Tibial artery (tissue), 4 donors: Measurements from ENCODE around the gene MYH15.
"Not testable (repeated sequence)": the region's sequence is repeated elsewhere in the genome, so short reads cannot be mapped to it uniquely, and the experiment has no call there.

ENCODE experiments used
- DNase-seq, 2 donors: peaks; one replicate each; pipeline ENCODE4 v3.0.0-alpha.2; 2019
- H3K27ac ChIP-seq, 2 donors: fragments of 200-600 bp; sonication (generic) in 1 of 2; 1 replicate in 1 of 2; 2 replicates in 1 of 2; pipeline ENCODE4 v1.5.1; 2018 to 2019; ENCODE audit warnings: mild to moderate bottlenecking in 1 of 2
- H3K27me3 ChIP-seq, 2 donors: fragments of 200-600 bp; sonication (generic) in 1 of 2; one replicate each; pipeline versions ENCODE4 v1.5.1 to v1.6.0; 2016 to 2019
- H3K36me3 ChIP-seq, 3 donors: fragments of 200-600 bp; sonication (generic) in 2 of 3; one replicate each; pipeline ENCODE4 v1.5.1; 2016 to 2019; ENCODE audit warnings: mild to moderate bottlenecking in 2 of 3
- H3K4me1 ChIP-seq, 4 donors: fragments of 200-600 bp; sonication (generic) in 2 of 4; 1 replicate in 3 of 4; 2 replicates in 1 of 4; pipeline ENCODE4 v1.5.1; 2016 to 2019
- H3K4me3 ChIP-seq, 2 donors: fragments of 200-600 bp; sonication (generic) in 1 of 2; 1 replicate in 1 of 2; 2 replicates in 1 of 2; pipeline ENCODE4 v1.5.1; 2018 to 2019; ENCODE audit warnings: mild to moderate bottlenecking in 2 of 2
- H3K9me3 ChIP-seq, 3 donors: fragments of 200-600 bp; sonication (generic) in 1 of 3; one replicate each; pipeline ENCODE4 v1.5.1; 2016 to 2019
- CTCF ChIP-seq, 2 experiments: fragments of 200-600 bp in 1 of 2; fragments of 450-650 bp in 1 of 2; IDR thresholded peaks; one replicate each; pipeline ENCODE4 v1.5.1; 2017 to 2019; ENCODE audit warnings: antibody characterized with exemption in 2 of 2, mild to moderate bottlenecking in 1 of 2, moderate library complexity in 1 of 2
- intact Hi-C: fragments of 100-400 bp; cut with DNase I; formaldehyde crosslinking; loops from one replicate; pipeline ENCODE4 v1.15.0; 2023; ENCODE audit warnings: low total_unique reads

MYH15 gene

GRCh38 chr3:108381529-108382140, 128.8 kb downstream of the MYH15 start:
- no peaks in the 10 kb centered on the region for H3K36me3 ChIP-seq
- TF ChIP-seq CTCF (IDR thresholded peaks at IDR 0.05) = no peak

GRCh38 chr3:108380128-108380795, 130.1 kb downstream of the MYH15 start:
- Histone ChIP-seq H3K36me3 (no peaks in the 10 kb centered on the region), H3K4me3 (no peak overlapping the region), H3K4me1 (no peaks in the 10 kb centered on the region), H3K27ac (no peak overlapping the region), H3K9me3 (no peaks in the 10 kb centered on the region), H3K27me3 (no peaks in the 10 kb centered on the region)
- TF ChIP-seq CTCF (IDR thresholded peaks at IDR 0.05) = no peak
- intact Hi-C loops = no loop called here
- DNase-seq = no peak

More at GRCh38 chr3:108381529-108382140, 128.8 kb downstream of the MYH15 start:
- DNase-seq = no peak
- no peaks in the 10 kb centered on the region for H3K27me3 ChIP-seq
- intact Hi-C loops = no loop called here
- H3K4me3 ChIP-seq = no peak overlapping the region
- H3K4me1 ChIP-seq = no peaks in the 10 kb centered on the region
- no peaks in the 10 kb centered on the region for H3K9me3 ChIP-seq
- H3K27ac ChIP-seq = no peak overlapping the region

- H3K36me3 ChIP-seq, H3K4me1 ChIP-seq, H3K27me3 ChIP-seq, H3K4me3 ChIP-seq, DNase-seq, H3K9me3 ChIP-seq, intact Hi-C loops, H3K27ac ChIP-seq: not testable (repeated sequence)
Measured at GRCh38 chr3:108378952-108379342, 131.4 kb downstream of the MYH15 start.

- TF ChIP-seq CTCF (IDR thresholded peaks at IDR 0.05) = no peak
- Histone ChIP-seq H3K27ac (no peak overlapping the region), H3K27me3 (no peaks in the 10 kb centered on the region), H3K9me3 (no peaks in the 10 kb centered on the region), H3K36me3 (no peaks in the 10 kb centered on the region), H3K4me1 (no peaks in the 10 kb centered on the region), H3K4me3 (no peak overlapping the region)
- intact Hi-C loops = no loop called here
- DNase-seq = no peak
Measured at GRCh38 chr3:108378153-108378951, 132.0 kb downstream of the MYH15 start.

GRCh38 chr3:108377384-108377783, 133.0 kb downstream of the MYH15 start:
- DNase-seq = no peak
- Histone ChIP-seq H3K4me1 (no peaks in the 10 kb centered on the region), H3K4me3 (no peak overlapping the region), H3K36me3 (no peaks in the 10 kb centered on the region), H3K27me3 (no peaks in the 10 kb centered on the region), H3K27ac (no peak overlapping the region), H3K9me3 (no peaks in the 10 kb centered on the region)
- TF ChIP-seq CTCF (IDR thresholded peaks at IDR 0.05) = no peak
- intact Hi-C loops = no loop called here

GRCh38 chr3:108376026-108376425, 134.4 kb downstream of the MYH15 start:
- Histone ChIP-seq H3K27me3 (no peaks in the 10 kb centered on the region), H3K27ac (no peak overlapping the region), H3K4me3 (no peak overlapping the region), H3K9me3 (no peaks in the 10 kb centered on the region), H3K36me3 (no peaks in the 10 kb centered on the region), H3K4me1 (no peaks in the 10 kb centered on the region)
- DNase-seq = no peak
- no peak for TF ChIP-seq CTCF (IDR thresholded peaks at IDR 0.05)
- intact Hi-C loops = no loop called here
